AG04449 (cell line): ENCODE results near the gene DDIT4.

Experiments used
- CTCF ChIA-PET: fragments of 350-600 bp; formaldehyde crosslinking; extraction: SDS; loops from one replicate; lab custom pipeline; 2021; ENCODE audit warnings: antibody characterized with exemption; lab: Yijun Ruan, JAX
- POLR2A ChIA-PET: fragments of 400-600, 350-600 bp; formaldehyde crosslinking; extraction: SDS; loops from one replicate; lab custom pipeline; 2020; ENCODE audit warnings: antibody characterized with exemption, inconsistent platforms; lab: Yijun Ruan, JAX
- DNase-seq: peaks from one replicate; pipeline ENCODE4 v3.0.0-alpha.2; 2010; ENCODE audit warnings: low read depth, low spot score
- H3K4me3 ChIP-seq: 2 replicates; pipeline ENCODE4 v1.5.1; 2011; ENCODE audit warnings: low read depth, mild to moderate bottlenecking, control low read depth, low read length
- CTCF ChIP-seq: IDR thresholded peaks from one replicate; pipeline ENCODE4 v1.5.1; 2011; ENCODE audit warnings: mild to moderate bottlenecking, moderate library complexity, low read length, control low read depth, inconsistent platforms; ENCODE audit not compliant: insufficient read depth; ENCODE audit errors: missing control alignments

Gene DDIT4

GRCh38 chr10:72259491-72260238, 14.1 kb upstream of the DDIT4 start:
- ChIA-PET POLR2A (interaction anchor here (0.5 to 4.8 kb wide), 4 partner anchors 10 to 61 kb away, joined by 3 to 89 read pairs (median 4); partner anchors contain the start of gene DDIT4), CTCF (interaction anchor here (0.9 to 2.7 kb wide), 5 partner anchors 13 to 212 kb away, joined by 4 to 12 read pairs (median 6); partner anchors contain the start of gene DDIT4)
- no peak overlapping the region for H3K4me3 ChIP-seq
- no peak for TF ChIP-seq CTCF
- DNase-seq: no peak

DNA sequence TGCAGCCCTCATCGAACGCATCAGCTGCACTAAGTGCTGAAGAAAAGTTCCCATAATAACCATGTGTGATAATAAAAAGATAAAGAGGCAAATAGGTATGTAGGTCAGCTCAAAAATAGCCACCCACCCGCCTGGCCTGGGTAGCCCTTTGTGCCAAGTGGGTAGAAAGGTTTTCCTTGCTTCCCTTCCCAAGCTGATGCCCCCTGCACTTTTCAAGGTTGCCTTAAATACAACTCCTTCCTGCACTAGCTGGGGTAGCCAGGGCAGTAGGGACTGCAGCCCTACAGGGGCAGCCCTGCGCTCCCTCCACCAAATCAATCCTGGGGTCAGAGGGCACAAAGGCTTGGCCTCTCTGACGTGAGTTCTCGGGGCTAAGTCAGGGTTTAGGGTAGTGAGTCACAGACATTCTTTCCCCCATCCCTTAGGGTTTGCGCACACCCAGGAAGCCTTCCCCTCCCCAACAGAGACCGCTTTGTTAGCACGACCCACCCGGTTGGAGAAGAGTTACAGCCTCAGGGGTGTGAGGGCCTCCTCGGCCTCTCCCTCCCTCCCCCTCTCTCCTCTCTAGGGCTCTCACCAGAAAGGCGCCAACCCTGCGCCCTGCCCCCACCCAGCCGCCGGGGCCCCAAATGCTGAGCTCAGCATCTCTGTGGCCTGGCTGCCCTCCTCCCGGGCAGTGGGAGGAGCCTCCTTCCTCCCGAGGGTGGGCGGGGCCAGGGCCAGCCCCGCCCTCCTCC, 13.3 kb upstream of the DDIT4 start:
- ChIA-PET POLR2A (interaction anchor here (0.6 to 4.8 kb wide), 5 partner anchors 10 to 172 kb away, joined by 3 to 89 read pairs (median 4); partner anchors contain the start of gene DDIT4), CTCF (interaction anchor here (0.7 to 2.7 kb wide), 8 partner anchors 8 to 212 kb away, joined by 3 to 10 read pairs (median 4); partner anchors contain the start of gene DDIT4)
- no peak for DNase-seq
- H3K4me3 ChIP-seq: peak overlapping the region; percentile 25
- no peak for TF ChIP-seq CTCF

GRCh38 chr10:72260976-72261783, 12.5 kb upstream of the DDIT4 start:
- DNase-seq: no peak
- ChIA-PET POLR2A (interaction anchor here (0.6 to 4.8 kb wide), 3 partner anchors 13 to 172 kb away, joined by 4 to 89 read pairs (median 4); partner anchors contain the start of gene DDIT4), CTCF (interaction anchor here (0.7 to 2.7 kb wide), 6 partner anchors 9 to 213 kb away, joined by 3 to 10 read pairs (median 4); no protein-coding TSS in a partner anchor)
- peak overlapping the region; percentile 52 for H3K4me3 ChIP-seq
- TF ChIP-seq CTCF: peak; percentile 19

- ChIA-PET POLR2A (interaction anchor here (0.7 to 4.8 kb wide), 2 partner anchors 12 kb away, joined by 5 to 89 read pairs; partner anchors contain the start of gene DDIT4), CTCF (no interaction called here)
- no peak for TF ChIP-seq CTCF
- no peak for DNase-seq
- H3K4me3 ChIP-seq: no peak overlapping the region
Observed at GRCh38 chr10:72261784-72262404, 11.8 kb upstream of the DDIT4 start.

- no peak for DNase-seq
- ChIA-PET CTCF (interaction anchor here (0.7 to 1.1 kb wide), 2 partner anchors 10 to 19 kb away, joined by 3 read pairs; partner anchors contain the start of gene DDIT4), POLR2A (interaction anchor here (0.6 kb wide), 1 partner anchor 10 kb away, joined by 3 read pairs; the partner anchor contains the start of gene DDIT4)
- no peak for TF ChIP-seq CTCF
- H3K4me3 ChIP-seq: no peak overlapping the region
Observed at GRCh38 chr10:72263613-72264241, 10.0 kb upstream of the DDIT4 start.
